GM19395 (cell line): ENCODE results near the gene GPRASP3.
"Not testable (repeated sequence)": the region's sequence is repeated elsewhere in the genome, so short reads cannot be mapped to it uniquely, and the experiment has no call there.

Experiments
- ATAC-seq: cut with Tn5 transposase; IDR thresholded peaks from one replicate; pipeline ENCODE4 v1.9.1; 2021; ENCODE audit warnings: mild to moderate bottlenecking, moderate library complexity; ENCODE audit not compliant: unreplicated experiment

The GPRASP3 gene, protein sequence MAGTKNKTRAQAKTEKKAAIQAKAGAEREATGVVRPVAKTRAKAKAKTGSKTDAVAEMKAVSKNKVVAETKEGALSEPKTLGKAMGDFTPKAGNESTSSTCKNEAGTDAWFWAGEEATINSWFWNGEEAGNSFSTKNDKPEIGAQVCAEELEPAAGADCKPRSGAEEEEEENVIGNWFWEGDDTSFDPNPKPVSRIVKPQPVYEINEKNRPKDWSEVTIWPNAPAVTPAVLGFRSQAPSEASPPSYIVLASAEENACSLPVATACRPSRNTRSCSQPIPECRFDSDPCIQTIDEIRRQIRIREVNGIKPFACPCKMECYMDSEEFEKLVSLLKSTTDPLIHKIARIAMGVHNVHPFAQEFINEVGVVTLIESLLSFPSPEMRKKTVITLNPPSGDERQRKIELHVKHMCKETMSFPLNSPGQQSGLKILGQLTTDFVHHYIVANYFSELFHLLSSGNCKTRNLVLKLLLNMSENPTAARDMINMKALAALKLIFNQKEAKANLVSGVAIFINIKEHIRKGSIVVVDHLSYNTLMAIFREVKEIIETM

DNA sequence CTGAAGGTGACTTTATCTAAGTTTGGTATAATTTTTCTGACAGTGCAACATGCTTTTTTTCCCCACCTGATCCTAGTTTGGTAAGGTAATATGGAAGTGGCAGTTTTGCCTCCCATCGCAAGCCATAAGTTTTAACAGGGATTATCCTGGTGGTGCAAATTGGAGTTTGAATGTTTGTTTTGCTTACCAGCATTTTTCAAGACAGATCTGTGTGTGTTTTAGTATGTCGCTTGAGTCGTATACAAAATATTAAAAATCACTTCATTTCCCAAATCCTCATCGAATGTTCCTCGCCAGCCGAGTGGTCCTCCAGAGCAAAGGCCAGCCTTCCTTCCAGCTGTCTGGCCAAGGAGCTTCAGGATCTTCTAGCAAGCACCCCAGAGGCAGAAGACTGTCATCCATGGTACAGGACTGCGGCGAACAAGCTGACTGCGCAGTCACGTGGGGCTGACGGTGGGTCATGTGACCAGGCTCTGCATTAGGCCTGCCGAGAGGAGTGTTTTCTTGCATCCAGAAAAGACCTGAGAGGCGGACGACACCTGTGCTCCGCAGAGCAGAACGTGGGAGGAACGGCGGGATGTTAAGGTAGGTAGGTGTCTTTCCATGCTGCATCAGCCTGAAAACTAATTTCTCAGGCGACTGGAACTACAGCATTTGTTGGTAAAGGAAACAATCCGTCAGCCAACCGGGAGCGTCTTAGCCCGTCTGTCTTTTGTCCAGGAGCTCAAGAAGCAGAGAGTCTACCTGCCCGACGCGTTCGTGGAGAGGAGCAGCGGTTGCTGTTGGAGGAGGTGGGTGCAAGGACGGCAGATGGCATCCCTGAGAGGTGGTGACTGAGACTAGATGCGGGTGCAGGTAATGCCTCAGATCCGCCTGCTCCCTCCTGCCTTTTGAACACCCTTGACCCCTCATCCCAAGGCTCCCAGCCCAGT is at the start of gene GPRASP3:
Gene GPRASP3 (plus strand): TSS at position 507 of the 932 bp plus-strand sequence. CDS start 28,253 bp downstream, outside the sequence.
- ATAC-seq = peak; percentile 96

DNA sequence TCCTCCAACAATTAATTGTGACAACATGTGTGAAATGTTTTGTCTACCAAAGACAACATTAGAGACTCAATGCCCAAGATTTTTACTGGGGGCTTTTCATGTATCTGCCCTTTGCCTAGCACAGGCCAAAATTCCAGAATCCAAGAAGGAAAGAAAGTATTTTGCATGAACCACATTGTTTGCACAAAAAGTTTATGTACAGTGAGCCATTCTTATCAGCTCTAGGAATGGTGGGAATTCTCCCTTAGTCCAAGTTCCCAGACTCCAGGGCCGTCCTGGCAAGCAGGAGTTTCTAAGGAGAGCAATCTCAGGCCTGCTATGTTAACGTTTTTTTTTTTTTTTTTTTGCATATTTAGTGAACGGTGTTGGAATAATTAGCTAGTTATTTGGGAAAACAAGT is 47.7 kb upstream of the GPRASP3 start:
- ATAC-seq = no peak

DNA sequence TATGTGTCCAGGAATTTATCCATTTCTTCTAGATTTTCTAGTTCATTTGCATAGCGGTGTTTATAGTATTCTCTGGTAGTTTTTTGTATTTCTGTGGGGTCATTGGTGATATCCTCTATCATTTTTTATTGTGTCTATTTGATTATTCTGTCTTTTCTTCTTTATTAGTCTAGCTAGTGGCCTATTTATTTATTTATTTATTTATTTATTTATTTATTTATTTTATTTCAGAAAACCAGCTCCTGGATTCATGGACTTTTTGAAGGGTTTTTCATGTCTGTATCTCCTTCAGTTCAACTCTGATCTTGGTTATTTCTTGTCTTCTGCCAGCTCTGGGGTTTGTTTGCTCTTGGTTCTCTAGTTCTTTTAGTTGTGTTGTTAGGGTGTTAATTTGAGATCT is 43.1 kb upstream of the GPRASP3 start:
- ATAC-seq = not testable (repeated sequence)

DNA sequence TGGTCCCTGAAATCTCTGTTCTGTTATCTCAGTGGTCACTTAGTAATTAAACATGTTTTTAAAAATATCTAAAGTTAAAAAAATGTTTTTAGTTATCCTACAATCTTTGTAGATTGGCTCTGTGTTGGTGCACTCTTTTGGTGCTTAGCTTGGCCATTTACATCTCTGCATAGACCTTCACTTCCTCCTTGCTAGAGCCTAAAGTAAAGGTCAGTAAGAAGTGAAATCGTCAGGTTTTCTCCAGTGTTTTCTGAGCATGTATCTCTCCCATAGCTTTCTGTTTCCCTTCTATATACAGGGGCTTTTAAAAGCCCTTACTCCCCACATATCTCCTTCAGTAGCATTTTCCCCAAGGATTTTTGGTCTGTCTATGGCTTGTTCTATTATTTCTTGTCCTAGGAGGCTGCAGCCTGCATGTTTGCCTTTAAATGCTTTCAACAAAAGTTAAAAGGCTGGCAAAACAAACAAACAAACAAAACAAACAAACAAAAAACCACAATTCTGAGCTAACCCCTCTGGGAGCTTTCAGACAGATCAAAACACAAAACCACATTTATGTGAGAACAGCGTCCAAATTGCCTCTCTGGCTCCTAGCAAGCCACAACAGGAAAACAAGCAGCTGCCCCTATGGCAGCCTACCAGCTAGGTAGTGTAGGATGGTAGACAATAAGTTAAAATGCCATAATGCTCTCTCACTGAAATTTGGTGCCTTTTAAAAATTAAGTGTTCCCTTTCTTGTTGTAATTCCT is 35.6 kb upstream of the GPRASP3 start:
- no peak for ATAC-seq

DNA sequence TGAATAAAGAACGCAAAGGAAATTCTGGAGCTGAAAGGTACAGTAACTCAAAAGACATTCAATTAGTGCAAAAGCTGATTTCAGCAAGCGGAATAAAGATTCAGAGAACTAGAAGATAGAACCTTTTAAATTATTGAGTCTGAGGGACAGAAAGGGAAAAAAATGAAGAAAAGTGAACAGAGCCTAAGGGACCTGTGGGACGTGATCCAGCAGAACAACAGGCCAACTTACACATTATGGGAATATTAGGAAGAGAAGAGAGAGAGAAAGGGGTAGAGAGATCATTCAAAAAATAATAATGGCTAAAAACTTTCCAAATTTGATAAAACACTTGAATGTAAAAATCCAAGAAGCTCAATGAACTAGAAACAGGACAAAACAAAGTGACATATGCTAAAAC is 25.8 kb upstream of the GPRASP3 start:
- ATAC-seq = no peak

DNA sequence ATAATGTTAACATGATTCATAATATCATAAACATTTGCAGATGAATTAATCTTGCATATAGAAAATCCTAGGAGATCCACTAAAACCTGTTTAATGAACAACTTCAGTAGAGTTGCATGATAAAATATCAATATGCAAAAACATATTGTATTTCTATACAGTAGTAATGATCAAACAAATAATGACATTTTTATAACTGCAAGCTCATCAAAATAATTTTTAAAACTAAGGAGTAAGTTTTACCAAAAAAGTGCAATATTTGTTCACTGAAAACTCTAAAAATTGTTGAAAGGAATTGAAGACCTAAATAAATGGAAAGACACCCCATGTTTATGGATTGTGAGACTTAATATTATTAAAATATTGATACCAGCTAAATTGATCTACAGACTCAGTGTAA is 24.2 kb upstream of the GPRASP3 start:
- no peak for ATAC-seq

DNA sequence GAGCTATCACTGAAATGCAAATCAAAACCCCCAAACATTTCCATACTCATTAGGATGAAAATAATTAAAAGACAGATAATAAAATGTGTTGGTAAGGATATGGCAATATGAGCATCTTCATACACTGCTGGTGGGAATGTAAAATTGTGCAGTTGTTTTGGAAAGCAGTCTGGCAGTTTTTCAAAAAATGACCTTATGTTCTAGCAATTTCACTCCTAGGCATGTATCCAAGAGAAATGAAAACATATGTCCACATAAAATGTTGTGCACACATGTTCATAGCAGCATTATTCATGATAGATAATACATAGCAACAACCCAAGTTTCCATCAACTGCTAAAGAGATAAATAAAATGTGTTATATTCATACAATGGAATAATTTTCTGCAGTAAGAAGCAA is 23.0 kb upstream of the GPRASP3 start:
- ATAC-seq = no peak

DNA sequence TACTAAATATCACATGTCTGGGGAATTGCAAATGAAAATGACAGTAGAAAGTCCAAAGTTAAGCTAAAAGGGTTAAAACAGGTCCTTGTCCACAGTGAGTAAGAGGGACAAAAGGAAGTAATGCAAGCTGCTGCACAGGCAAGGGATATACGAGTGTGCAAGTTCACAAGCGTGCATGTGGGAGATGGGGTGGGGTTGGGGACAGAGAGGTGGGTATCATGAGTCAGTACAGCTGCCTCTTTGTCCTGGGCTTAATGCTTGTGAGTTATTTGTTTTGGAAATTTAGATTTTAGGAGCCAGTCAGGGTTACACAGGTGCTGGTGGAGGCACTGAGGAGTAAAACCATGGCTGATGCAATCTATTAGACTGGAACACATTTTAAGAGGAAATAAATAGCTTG is 11.6 kb upstream of the GPRASP3 start:
- no peak for ATAC-seq

DNA sequence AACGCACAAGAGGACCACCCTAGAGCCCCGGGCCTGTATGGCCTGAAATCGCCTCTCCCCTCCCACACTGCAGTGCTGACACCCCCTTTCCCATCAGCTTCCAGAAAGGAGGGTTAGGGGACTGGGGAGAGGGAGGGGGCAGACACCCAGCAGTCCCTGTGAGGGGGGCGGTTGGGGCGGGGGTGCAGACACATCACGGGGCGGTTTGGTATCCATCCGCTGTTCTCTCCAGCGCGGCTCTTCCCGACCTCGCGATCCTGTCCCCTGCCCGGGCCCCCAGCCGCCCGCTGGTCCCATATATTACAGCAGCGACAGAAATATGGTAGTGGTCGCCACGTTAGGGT is 8.7 kb upstream of the GPRASP3 start:
- no peak for ATAC-seq

DNA sequence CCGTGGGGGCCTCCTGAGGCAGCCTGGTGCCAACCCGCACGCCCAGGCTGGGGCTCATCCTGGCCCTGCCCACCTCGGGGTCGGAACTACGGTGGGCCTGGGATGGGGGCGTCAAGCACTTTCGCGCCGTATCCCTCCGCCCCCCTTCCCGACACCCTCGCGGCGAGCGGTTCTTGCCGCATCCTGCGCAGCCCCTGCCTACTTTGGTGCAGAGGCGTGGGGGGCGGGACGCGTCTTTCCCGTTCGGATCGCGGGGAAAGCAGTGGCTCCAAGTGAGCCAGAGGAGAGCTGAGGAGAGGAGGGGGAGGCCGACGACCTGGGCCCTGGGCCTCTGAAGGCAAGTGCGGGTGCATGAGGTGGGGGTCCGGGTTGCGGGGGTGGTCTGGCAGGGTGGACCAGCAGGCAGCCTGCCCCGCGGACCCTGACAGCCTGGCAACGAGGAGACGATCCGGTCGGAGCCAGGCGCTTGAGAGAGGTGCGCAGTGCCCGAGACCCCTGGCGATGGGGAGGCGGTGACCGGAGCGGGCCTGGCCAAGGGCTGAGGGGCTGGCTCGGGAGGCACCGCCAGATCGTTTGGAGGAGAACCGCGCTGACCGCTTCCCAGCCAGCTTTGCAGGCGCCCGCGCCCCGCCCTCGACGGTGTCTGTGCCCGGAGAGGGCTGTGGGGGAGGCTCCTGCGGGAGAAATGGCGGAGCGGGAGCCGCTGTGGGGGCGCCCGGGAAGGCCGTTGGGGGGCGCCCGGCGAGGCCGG is 8.2 kb upstream of the GPRASP3 start, which contains the start of gene GPRASP2:
Gene GPRASP2 (plus strand): TSS at position 233 of the 751 bp plus-strand sequence. CDS start 2,422 bp downstream, outside the sequence.
- ATAC-seq = no peak

DNA sequence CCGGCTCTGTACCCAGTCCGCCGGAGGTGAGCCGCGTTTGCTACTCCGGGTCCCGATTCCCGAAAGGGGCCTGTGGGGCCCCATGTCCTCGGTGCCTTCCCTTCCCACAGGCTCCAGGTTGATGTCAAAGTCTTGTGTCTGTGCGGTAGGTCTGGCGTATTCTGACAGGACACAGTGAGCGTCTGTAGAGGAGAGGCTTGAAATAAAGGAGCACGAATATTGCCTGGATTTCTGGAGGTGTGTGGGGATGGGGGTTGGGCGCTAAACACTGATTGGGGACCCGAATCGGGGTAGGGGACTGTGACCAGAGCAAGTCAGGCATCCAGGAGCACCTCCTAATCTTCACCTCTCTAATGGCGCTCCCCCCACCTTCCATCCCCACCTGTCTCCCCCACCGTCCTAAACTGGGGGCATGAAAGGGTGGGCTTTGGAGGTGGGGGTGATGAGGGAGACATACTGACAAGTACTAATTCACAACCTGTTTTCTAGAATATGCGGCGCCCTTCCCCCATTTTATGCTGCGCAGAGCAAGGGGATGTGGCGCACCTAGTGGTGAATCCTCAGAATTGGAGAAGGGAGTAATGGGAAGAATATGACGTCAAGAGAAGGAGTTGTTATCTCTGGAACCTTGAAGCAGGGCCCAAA is 7.4 kb upstream of the GPRASP3 start:
- ATAC-seq = no peak

DNA sequence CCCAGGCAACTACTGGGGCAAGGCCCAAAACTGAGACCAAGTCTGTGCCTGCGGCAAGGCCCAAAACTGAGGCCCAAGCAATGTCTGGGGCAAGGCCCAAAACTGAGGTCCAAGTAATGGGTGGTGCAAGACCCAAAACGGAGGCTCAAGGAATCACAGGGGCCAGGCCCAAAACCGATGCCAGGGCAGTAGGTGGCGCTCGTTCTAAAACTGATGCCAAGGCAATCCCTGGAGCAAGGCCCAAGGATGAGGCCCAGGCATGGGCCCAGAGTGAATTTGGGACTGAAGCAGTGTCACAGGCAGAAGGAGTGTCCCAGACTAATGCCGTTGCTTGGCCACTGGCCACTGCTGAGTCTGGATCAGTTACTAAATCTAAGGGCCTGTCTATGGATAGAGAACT is 5.5 kb upstream of the GPRASP3 start:
- ATAC-seq = no peak

DNA sequence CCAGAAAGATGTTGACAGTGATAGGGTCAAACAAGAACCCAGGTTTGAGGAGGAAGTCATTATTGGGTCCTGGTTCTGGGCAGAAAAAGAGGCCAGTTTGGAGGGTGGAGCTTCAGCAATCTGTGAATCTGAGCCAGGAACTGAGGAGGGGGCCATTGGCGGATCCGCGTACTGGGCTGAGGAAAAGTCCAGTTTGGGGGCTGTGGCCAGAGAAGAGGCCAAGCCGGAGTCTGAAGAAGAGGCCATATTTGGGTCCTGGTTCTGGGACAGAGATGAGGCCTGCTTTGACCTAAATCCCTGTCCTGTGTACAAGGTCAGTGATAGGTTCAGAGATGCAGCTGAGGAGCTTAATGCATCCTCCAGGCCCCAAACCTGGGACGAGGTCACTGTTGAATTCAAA is 4.6 kb upstream of the GPRASP3 start:
- ATAC-seq = no peak

DNA sequence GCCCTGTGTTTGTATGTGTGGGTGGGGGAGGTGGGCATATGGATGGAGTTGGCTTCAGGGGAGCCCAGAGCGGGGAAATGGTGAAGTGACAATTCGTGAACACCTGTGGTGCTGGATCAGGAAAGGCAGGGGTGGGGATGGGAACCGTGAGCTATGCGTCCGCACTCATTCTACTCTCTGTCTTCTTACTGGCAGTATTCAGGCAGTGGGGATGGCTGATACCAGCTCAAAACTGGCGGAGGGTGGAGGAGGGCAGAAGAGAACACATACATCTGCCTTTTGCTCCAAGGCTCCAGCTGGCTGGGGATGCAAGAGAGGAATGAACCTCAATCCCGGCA is 595 bp downstream of the GPRASP3 start:
- ATAC-seq = not testable (repeated sequence)

DNA sequence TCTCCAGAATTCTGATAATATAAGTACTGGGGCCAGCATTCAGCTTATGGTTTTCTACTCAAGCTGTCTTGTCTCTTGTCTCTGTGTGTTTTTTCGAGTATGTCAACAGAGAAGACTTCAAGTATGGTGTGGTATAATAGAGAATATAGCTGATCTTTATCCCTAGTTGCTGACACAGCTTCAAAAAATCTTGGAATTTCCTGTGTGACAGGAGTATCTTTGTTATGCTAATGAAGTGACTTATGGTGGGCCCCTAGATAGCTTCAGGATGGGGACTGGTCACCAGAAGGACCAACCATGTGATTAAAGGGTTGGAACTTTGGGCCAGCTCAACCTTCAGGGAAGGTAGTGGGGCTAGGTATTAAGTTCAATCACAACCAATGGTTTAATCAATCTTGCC is 2.9 kb downstream of the GPRASP3 start:
- no peak for ATAC-seq

DNA sequence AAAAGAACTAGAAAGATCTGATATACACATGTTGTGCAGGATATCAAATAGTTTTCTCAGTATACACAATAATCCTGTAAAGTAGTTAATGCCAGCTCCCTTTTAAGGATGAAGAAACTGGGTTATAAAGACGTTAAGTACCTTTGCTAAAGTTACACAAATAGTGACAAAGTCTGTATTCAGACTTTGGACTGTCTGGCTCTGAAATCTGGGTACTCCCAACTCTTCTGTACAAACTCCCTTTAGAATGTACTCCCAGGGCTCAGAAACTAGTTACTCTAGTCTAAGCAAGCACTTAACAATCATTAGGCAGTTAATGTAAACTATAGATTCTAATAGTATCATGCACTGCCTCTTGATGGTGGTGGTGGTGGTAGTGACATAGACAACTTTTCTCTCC is 7.2 kb downstream of the GPRASP3 start:
- no peak for ATAC-seq

DNA sequence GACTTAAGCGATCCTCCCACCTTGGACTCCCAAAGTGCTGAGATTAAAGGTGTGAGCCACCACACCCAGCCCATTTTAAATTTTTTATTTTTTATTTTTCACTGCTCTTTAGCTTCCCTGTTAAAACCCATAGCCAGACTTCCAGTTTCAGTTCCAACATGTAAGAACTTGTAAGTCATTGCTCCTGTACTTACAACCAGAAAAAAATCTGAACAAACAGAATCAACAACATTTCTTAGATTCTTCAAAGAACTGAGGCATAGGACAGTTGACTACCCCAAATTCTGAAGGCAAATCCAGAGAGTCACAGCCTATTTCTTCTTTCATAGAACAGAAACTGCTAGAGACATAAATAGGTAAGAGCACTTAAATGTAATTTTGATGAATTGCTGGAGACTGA is 8.1 kb downstream of the GPRASP3 start:
- ATAC-seq = no peak

DNA sequence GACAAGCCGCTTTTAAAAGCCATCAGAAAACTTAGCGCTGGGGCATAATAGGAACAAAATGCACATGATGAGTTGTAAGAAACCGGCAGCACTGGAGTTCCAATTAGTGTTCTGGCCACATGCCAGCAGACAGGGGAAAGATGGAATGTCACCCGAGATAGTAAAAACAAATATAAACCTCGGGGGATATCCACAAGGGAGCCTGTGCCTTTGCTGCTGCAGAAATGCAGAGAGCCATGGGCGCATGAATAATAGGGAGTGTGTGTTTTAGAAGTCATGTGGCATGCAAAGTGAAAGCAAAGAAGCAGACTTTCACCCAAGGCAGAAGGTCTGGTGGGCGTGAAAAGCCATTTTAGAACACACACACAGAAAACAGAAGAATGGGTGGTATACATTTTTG is 19.1 kb downstream of the GPRASP3 start:
- ATAC-seq = no peak

DNA sequence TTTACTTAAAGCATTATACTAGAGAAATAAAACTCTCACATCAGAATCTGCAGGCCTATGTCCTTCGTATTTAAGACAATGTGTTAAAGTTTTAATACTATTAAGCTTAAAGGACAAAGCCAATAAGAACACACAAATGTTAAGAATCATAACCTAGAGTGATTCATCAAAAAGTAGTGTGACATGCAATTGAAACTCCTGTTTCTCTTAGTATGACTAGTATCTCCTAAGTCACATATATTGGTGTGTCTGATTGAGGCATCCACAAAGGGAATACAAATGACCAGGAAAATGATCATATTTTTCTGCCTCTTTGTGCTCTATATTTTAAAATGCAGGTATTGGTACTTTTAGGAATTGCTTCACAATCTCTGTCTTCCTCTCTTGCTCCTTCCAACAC is 23.8 kb downstream of the GPRASP3 start:
- ATAC-seq = no peak

DNA sequence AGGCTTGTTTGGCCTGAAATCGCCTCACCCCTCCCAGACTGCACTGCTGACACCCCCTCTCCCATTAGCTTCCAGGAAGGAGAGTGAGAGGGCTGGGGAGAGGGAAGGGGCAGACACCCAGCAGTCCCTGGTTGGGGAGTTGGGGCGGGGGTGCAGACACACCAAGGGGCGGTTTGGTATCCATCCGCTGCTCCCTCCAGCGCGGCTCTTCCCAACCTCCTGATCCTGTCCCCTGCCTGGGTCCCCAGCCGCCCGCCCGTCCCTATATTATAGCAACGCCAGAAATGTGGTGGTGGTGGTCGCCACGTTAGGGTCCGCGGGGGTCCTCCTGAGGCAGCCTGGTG is 24.9 kb downstream of the GPRASP3 start:
- no peak for ATAC-seq
